Fibroblast of lung (primary cell): ENCODE results near the gene GRK5. TPM values are rescaled to one million over a fixed set of nuclear protein-coding genes. Genes with fewer than 3 reads are reported as not detected.

Experiments used
- DNase-seq, 2 donors: peaks; one replicate each; pipeline versions ENCODE4 v3.0.0 to v3.0.0-alpha.2; 2010; ENCODE audit warnings: low read depth in 2 of 2
- H2AFZ ChIP-seq: 2 replicates; pipeline ENCODE4 v1.5.1; 2012; ENCODE audit warnings: low read length, control low read depth, inconsistent platforms
- H3K27ac ChIP-seq: 2 replicates; pipeline ENCODE4 v1.5.1; 2011; ENCODE audit warnings: low read length, control low read depth; ENCODE audit not compliant: insufficient read depth
- H3K27me3 ChIP-seq: 2 replicates; pipeline ENCODE4 v1.5.1; 2011; ENCODE audit warnings: mild to moderate bottlenecking, low read length; ENCODE audit not compliant: control insufficient read depth, insufficient read depth
- H3K36me3 ChIP-seq: 2 replicates; pipeline ENCODE4 v1.5.1; 2011; ENCODE audit warnings: low read length; ENCODE audit not compliant: control insufficient read depth, insufficient read depth
- H3K4me1 ChIP-seq: 2 replicates; pipeline ENCODE4 v1.5.1; 2011; ENCODE audit warnings: low read length; ENCODE audit not compliant: control insufficient read depth, insufficient read depth; ENCODE audit errors: extremely low read depth
- H3K4me2 ChIP-seq: 2 replicates; pipeline ENCODE4 v1.5.1; 2011; ENCODE audit warnings: low read length, control low read depth; ENCODE audit not compliant: insufficient read depth; ENCODE audit errors: extremely low read depth
- H3K4me3 ChIP-seq, 4 experiments: fragments of 200-600 bp in 1 of 4; sonication (generic) in 1 of 4; replicated peaks in 1 of 4; 2 replicates each; pipeline ENCODE4 v1.5.1; 2011 to 2016; ENCODE audit warnings: low read length in 4 of 4, low read depth in 3 of 4, mild to moderate bottlenecking in 3 of 4, control low read depth in 2 of 4, inconsistent platforms in 1 of 4, mixed read lengths in 1 of 4; ENCODE audit not compliant: insufficient read depth in 1 of 4; ENCODE audit errors: control extremely low read depth in 1 of 4
- H3K79me2 ChIP-seq: 2 replicates; pipeline ENCODE4 v1.5.1; 2012; ENCODE audit warnings: mild to moderate bottlenecking, low read length, inconsistent platforms; ENCODE audit not compliant: control insufficient read depth, insufficient read depth
- H3K9ac ChIP-seq: 2 replicates; pipeline ENCODE4 v1.5.1; 2011; ENCODE audit warnings: mild to moderate bottlenecking, low read length, control low read depth; ENCODE audit not compliant: insufficient read depth
- H3K9me3 ChIP-seq: 2 replicates; pipeline ENCODE4 v1.5.1; 2012; ENCODE audit warnings: low read depth, low read length; ENCODE audit not compliant: control insufficient read depth, insufficient read depth
- H4K20me1 ChIP-seq: 2 replicates; pipeline ENCODE4 v1.5.1; 2011; ENCODE audit warnings: low read length; ENCODE audit not compliant: control insufficient read depth, insufficient read depth; ENCODE audit errors: extremely low read depth
- CTCF ChIP-seq, 2 donors: IDR thresholded peaks in 1 of 2; conservative IDR thresholded peaks in 1 of 2; 1 replicate in 1 of 2; 2 replicates in 1 of 2; pipeline ENCODE4 v1.5.1; 2011 to 2012; ENCODE audit warnings: low read length in 2 of 2, control low read depth in 1 of 2, inconsistent platforms in 1 of 2, low read depth in 1 of 2, mild to moderate bottlenecking in 1 of 2
- EZH2 ChIP-seq: IDR thresholded peaks from 2 replicates; pipeline ENCODE4 v1.5.1; 2012; ENCODE audit warnings: low read length, control low read depth, mild to moderate bottlenecking; ENCODE audit errors: missing control alignments
- polyA plus RNA-seq, 2 donors: library from polyadenylated mRNA; depleted of rRNA in 1 of 2; stranded (reverse) in 1 of 2; unstranded in 1 of 2; fragments of >200 nt; gene quantifications; 2 replicates each; pipeline ENCODE4 v1.2.1, GENCODE V29; 2011 to 2012; ENCODE audit warnings: missing spikeins in 1 of 2
- total RNA-seq: library from RNA; depleted of rRNA; stranded (reverse); fragments of >200 nt; gene quantifications from 2 replicates; pipeline ENCODE4 v1.2.1, GENCODE V29; 2014

The GRK5 gene
- total and polyA plus RNA-seq, 2 donors (not counting 1 experiment from before 2014, with no cell fraction given), result 24.1 to 90.3 TPM

GRCh38 chr10:119222966-119223386 is 15.6 kb downstream of the GRK5 start:
- H3K9me3 ChIP-seq, result no peaks in the 10 kb centered on the region
- DNase-seq, result no peak

DNA sequence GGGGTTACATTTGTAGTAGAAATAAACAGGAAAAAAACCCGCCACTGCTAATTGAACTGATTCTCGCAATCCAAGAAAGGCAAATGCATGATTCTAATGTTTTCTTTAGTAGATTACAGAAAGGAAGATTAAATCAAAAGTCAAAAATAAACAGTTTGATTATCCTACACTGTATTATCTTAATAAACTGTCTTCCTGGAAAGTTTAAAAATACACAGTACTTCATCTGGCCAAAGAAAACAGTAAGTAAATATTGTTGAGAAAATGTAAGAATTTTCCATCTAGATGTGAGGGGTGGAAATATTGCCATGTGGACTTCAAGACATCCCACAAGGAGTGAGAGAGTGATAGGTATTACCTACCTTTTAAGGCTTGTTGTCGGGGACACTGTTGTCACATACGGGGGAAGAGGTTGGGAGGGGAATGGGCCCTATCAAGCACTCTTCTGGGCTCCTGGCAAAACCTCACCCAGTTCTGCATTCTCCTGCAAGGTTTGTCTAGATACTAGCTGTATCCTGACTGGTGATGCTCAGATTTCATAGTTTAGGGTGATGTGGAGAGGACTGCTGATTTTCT is 17.8 kb downstream of the GRK5 start:
- H3K4me2 ChIP-seq, result no peak overlapping the region
- no peaks in the 10 kb centered on the region for H4K20me1 ChIP-seq
- H3K9ac ChIP-seq, result no peak overlapping the region
- TF ChIP-seq CTCF (conservative IDR thresholded peaks at IDR 0.05 in 1 of 2, IDR thresholded peaks at IDR 0.05 in 1 of 2; ENCODE audit: low read depth in 1 of 2, low read length in 2 of 2) (no peak), EZH2 (no peak)
- no peaks in the 10 kb centered on the region for H3K36me3 ChIP-seq
- no peak overlapping the region for H3K4me3 ChIP-seq
- H3K9me3 ChIP-seq, result no peaks in the 10 kb centered on the region
- H3K27me3 ChIP-seq, result no peaks in the 10 kb centered on the region
- no peak for DNase-seq
- peaks cover 19% of the 10 kb centered on the region for H3K4me1 ChIP-seq
- H3K27ac ChIP-seq, result no peak overlapping the region
- H2AFZ ChIP-seq, result no peak overlapping the region
- H3K79me2 ChIP-seq, result peaks cover 69% of the 10 kb centered on the region

More at GRCh38 chr10:119222966-119223386, 15.6 kb downstream of the GRK5 start:
- Histone ChIP-seq H2AFZ (no peak overlapping the region), H3K27me3 (no peaks in the 10 kb centered on the region), H3K4me3 (no peak overlapping the region), H3K4me1 (peaks cover 28% of the 10 kb centered on the region), H4K20me1 (no peaks in the 10 kb centered on the region), H3K4me2 (peak overlapping the region; percentile 52), H3K79me2 (peaks cover 67% of the 10 kb centered on the region), H3K36me3 (no peaks in the 10 kb centered on the region), H3K27ac (peak overlapping the region; percentile 70), H3K9ac (no peak overlapping the region)
- TF ChIP-seq EZH2, result no peak
- TF ChIP-seq CTCF (conservative IDR thresholded peaks at IDR 0.05 in 1 of 2, IDR thresholded peaks at IDR 0.05 in 1 of 2; ENCODE audit: low read depth in 1 of 2, low read length in 2 of 2), result no peak

DNA sequence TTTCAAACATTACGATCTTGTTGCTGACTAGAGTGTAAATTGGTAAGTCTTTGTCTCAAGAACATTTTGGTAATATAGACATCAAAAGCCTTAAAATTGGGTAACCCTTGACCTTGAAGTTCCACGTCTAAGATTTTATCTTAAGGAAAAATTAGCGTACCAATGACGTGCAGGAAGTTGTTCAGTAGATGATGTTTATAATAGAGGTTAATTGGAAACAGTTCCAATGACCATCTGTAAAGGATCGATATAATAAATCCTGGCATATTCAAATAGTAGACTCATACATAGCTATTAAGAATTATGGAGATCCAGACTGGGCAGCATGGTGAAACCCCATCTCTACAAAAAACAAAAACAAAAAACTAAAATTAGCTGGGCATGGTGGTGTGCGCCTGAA is 20.5 kb downstream of the GRK5 start:
- Histone ChIP-seq H3K9me3 (no peaks in the 10 kb centered on the region), H3K4me1 (peaks cover 6% of the 10 kb centered on the region), H4K20me1 (no peaks in the 10 kb centered on the region), H3K79me2 (peaks cover 75% of the 10 kb centered on the region), H3K4me2 (no peak overlapping the region), H2AFZ (no peak overlapping the region), H3K36me3 (no peaks in the 10 kb centered on the region), H3K4me3 (no peak overlapping the region), H3K9ac (no peak overlapping the region), H3K27me3 (no peaks in the 10 kb centered on the region), H3K27ac (no peak overlapping the region)
- no peak for TF ChIP-seq CTCF (conservative IDR thresholded peaks at IDR 0.05 in 1 of 2, IDR thresholded peaks at IDR 0.05 in 1 of 2; ENCODE audit: low read depth in 1 of 2, low read length in 2 of 2)
- no peak for TF ChIP-seq EZH2
- DNase-seq, result no peak
